ENCODE data around the gene TMEM207. TPM values are rescaled to one million over a fixed set of nuclear protein-coding genes. Genes with fewer than 3 reads are reported as not detected.
A peak's percentile ranks its signal among the peaks of the same experiment; 100 is the strongest.
"Not testable (repeated sequence)": the region's sequence is repeated elsewhere in the genome, so short reads cannot be mapped to it uniquely, and the experiment has no call there.

The TMEM207 gene
- total RNA-seq, 2 donors from 2014 or later: not detected

- DNase-seq (no peak), ATAC-seq (peak; percentile 35)
- Histone ChIP-seq H3K4me1 (no peaks in the 10 kb centered on the region), H3K27ac (no peak overlapping the region), H3K27me3 (no peaks in the 10 kb centered on the region), H3K9me3 (no peaks in the 10 kb centered on the region), H3K4me3 (no peak overlapping the region), H3K36me3 (replicated peaks in 1 of 2; ENCODE audit: insufficient read depth in 1 of 2, low read depth in 2 of 2) (no peaks in the 10 kb centered on the region)
- 28 to 32% methylated on average over 6 of the region's 6 CpGs for WGBS, 2 donors
- no peak for TF ChIP-seq POLR2A (IDR thresholded peaks at IDR 0.05)
- TF ChIP-seq, protein P1, sequence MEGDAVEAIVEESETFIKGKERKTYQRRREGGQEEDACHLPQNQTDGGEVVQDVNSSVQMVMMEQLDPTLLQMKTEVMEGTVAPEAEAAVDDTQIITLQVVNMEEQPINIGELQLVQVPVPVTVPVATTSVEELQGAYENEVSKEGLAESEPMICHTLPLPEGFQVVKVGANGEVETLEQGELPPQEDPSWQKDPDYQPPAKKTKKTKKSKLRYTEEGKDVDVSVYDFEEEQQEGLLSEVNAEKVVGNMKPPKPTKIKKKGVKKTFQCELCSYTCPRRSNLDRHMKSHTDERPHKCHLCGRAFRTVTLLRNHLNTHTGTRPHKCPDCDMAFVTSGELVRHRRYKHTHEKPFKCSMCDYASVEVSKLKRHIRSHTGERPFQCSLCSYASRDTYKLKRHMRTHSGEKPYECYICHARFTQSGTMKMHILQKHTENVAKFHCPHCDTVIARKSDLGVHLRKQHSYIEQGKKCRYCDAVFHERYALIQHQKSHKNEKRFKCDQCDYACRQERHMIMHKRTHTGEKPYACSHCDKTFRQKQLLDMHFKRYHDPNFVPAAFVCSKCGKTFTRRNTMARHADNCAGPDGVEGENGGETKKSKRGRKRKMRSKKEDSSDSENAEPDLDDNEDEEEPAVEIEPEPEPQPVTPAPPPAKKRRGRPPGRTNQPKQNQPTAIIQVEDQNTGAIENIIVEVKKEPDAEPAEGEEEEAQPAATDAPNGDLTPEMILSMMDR (IDR thresholded peaks at IDR 0.05): no peak
- intact Hi-C loops (cut with DNase I): no loop called here
Measured at GRCh38 chr3:190485830-190486532, 36.3 kb upstream of the TMEM207 start.

DNA sequence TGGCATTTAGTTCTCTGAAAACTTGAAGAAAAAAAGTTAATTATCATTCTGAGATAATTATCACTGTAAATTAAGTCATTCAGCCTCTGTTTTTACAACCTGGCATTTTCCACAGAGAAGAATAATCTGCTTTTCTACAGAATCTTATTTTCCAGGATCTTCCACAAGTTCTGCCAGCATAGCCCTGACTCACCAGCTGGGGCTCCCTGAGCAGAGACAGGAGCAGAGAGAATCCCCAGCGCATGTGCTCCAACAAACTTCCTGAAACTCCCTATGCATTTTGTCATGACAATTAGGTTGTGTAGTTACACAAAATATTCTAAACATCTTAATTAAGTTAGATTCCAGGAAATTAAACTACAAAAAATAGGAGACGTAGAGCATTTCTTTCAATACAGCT is 32.1 kb upstream of the TMEM207 start:
- DNase-seq (no peak), ATAC-seq (no peak)
- Histone ChIP-seq H3K27ac (no peak overlapping the region), H3K27me3 (no peaks in the 10 kb centered on the region), H3K36me3 (replicated peaks in 1 of 2; ENCODE audit: insufficient read depth in 1 of 2, low read depth in 2 of 2) (no peaks in the 10 kb centered on the region), H3K9me3 (no peaks in the 10 kb centered on the region), H3K4me3 (no peak overlapping the region), H3K4me1 (no peaks in the 10 kb centered on the region)
- TF ChIP-seq, protein P1 (IDR thresholded peaks at IDR 0.05): no peak
- no peak for TF ChIP-seq POLR2A (IDR thresholded peaks at IDR 0.05)
- intact Hi-C loops (cut with DNase I): no loop called here
- WGBS, 2 donors: 89% methylated on average over 2 of the region's 2 CpGs

DNA sequence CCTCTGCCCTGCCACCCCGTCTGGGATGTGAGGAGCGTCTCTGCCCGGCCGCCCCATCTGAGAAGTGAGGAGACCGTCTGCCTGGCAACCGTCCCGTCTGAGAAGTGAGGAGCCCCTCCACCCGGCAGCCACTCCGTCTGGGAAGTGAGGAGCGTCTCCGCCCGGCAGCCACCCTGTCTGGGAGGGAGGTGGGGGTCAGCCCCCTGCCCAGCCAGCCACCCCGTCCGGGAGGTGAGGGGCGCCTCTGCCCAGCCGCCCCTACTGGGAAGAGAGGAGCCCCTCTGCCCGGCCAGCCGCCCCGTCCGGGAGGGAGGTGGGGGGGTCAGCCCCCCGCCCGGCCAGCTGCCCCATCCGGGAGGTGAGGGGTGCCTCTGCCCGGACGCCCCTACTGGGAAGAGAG is 23.6 kb upstream of the TMEM207 start:
- H3K4me3 ChIP-seq; H3K4me1 ChIP-seq; H3K27me3 ChIP-seq; DNase-seq; ATAC-seq; H3K36me3 ChIP-seq (replicated peaks in 1 of 2; ENCODE audit: insufficient read depth in 1 of 2, low read depth in 2 of 2); H3K27ac ChIP-seq; H3K9me3 ChIP-seq; intact Hi-C loops (cut with DNase I): not testable (repeated sequence)
- 83 to 90% methylated on average over 4 to 10 of the region's 25 CpGs for WGBS, 2 donors

GRCh38 chr3:190467922-190468321 is 18.2 kb upstream of the TMEM207 start:
- no peak for TF ChIP-seq POLR2A (IDR thresholded peaks at IDR 0.05)
- TF ChIP-seq, protein P1 (IDR thresholded peaks at IDR 0.05): no peak
- intact Hi-C loops (cut with DNase I): no loop called here
- Histone ChIP-seq H3K4me3 (no peak overlapping the region), H3K4me1 (no peaks in the 10 kb centered on the region), H3K27ac (no peak overlapping the region), H3K27me3 (no peaks in the 10 kb centered on the region), H3K36me3 (replicated peaks in 1 of 2; ENCODE audit: insufficient read depth in 1 of 2, low read depth in 2 of 2) (no peaks in the 10 kb centered on the region), H3K9me3 (no peaks in the 10 kb centered on the region)
- ATAC-seq (no peak), DNase-seq (no peak)

DNA sequence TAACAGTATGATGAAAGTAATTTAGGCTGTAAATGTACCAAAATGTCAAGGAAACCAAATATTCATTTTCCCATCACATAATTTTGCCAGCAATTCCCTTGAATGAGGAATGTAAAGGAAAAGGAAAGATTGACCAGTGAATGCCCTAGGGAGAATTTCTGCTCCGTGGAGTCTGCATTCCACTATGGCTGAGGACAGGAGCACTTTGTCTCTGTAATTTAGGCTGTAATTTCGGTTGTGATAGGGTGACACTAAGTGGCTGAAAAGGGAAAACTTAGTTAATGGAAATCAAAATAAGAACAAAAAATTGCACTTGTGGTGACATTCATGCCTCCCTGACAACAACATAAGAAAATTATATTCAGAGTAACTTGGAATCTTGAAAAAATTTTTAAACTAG is 8.3 kb upstream of the TMEM207 start:
- ATAC-seq: no peak

More for the DNA sequence above, 8.3 kb upstream of the TMEM207 start:
- no peak for DNase-seq
- 44 to 54% methylated on average over 2 of the region's 2 CpGs for WGBS, 2 donors
- Histone ChIP-seq H3K36me3 (replicated peaks in 1 of 2; ENCODE audit: insufficient read depth in 1 of 2, low read depth in 2 of 2) (no peaks in the 10 kb centered on the region), H3K4me1 (peaks cover 18% of the 10 kb centered on the region), H3K27me3 (no peaks in the 10 kb centered on the region), H3K9me3 (no peaks in the 10 kb centered on the region), H3K27ac (no peak overlapping the region), H3K4me3 (no peak overlapping the region)
- no peak for TF ChIP-seq POLR2A (IDR thresholded peaks at IDR 0.05)
- TF ChIP-seq, protein P1 (IDR thresholded peaks at IDR 0.05): no peak
- intact Hi-C loops (cut with DNase I): no loop called here
